GM19455 (cell line): ENCODE data around the gene ASPG.

Source experiments
- ATAC-seq: cut with Tn5 transposase; IDR thresholded peaks from one replicate; pipeline ENCODE4 v1.9.1; 2021; ENCODE audit not compliant: unreplicated experiment

ASPG gene

GRCh38 chr14:104115691-104116287, 30.3 kb downstream of the ASPG start:
- ATAC-seq: no peak

GRCh38 chr14:104116288-104116755, 30.8 kb downstream of the ASPG start:
- no peak for ATAC-seq

GRCh38 chr14:104116756-104117340, 31.3 kb downstream of the ASPG start:
- no peak for ATAC-seq

- no peak for ATAC-seq
These were observed 32.0 kb downstream of the ASPG start for GRCh38 chr14:104117341-104118005.

- no peak for ATAC-seq
These were observed 32.7 kb downstream of the ASPG start for GRCh38 chr14:104118006-104118844.

- no peak for ATAC-seq
These were observed 33.6 kb downstream of the ASPG start for GRCh38 chr14:104119119-104119487.

GRCh38 chr14:104119488-104120251, 34.2 kb downstream of the ASPG start:
- no peak for ATAC-seq

- ATAC-seq: no peak
These were observed 34.8 kb downstream of the ASPG start for GRCh38 chr14:104120281-104120741.

- ATAC-seq: no peak
These were observed 35.6 kb downstream of the ASPG start for GRCh38 chr14:104121142-104121541.

- no peak for ATAC-seq
These were observed 38.4 kb downstream of the ASPG start for GRCh38 chr14:104123879-104124278.

- no peak for ATAC-seq
These were observed 39.5 kb downstream of the ASPG start for GRCh38 chr14:104125011-104125410.

- ATAC-seq: no peak
These were observed 41.3 kb downstream of the ASPG start for GRCh38 chr14:104126753-104127152.

GRCh38 chr14:104128981-104129380, 43.5 kb downstream of the ASPG start:
- ATAC-seq: no peak

GRCh38 chr14:104129556-104129955, 44.1 kb downstream of the ASPG start:
- no peak for ATAC-seq

- no peak for ATAC-seq
These were observed 45.6 kb downstream of the ASPG start for GRCh38 chr14:104130974-104131651.

- ATAC-seq: no peak
These were observed 46.6 kb downstream of the ASPG start for GRCh38 chr14:104131968-104132732.

GRCh38 chr14:104132981-104133380, 47.5 kb downstream of the ASPG start:
- ATAC-seq: no peak

GRCh38 chr14:104133496-104133895, 48.0 kb downstream of the ASPG start:
- no peak for ATAC-seq
